ENCODE results near the gene GPR135.

GPR135 gene

DNA sequence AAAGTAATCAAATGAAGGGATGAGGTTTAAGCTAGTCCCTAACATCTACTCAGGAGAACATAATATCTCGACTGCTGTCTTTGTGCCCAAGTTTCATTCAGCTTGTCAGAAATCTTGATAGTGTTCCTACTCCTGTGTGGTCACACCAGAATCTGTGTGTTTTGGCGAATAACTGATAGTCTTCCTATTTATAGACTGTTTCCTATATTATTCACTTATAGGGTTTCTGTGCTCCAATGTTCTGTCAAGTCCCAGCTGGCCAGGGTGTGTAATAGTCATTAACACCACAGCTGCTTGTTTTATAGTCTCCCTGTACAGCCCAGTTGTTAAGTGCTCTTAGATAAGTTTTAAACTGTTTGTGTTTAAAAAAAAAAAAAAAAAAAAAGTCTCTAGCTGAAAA is 45.9 kb downstream of the GPR135 start:
- DNase-seq = no peak

DNA sequence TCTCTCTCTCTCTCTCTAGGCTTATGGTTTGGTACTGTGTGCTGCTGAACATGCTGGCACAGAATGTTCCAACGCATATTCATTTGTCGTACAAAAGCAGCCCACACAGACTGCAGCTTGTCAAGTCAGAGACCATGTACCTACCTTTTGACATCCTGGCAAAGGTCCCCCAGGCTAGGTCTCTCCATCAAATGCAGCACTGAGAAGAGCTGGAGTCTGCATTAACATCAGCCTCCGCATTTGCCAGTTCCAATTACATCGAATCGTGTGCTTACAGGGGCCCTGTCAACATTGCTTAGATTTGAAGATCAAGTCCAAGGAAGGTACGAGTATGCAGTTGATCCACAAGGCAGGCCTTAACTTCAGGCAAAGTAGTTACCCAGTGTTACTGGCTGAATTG is 47.9 kb downstream of the GPR135 start:
- DNase-seq = no peak

DNA sequence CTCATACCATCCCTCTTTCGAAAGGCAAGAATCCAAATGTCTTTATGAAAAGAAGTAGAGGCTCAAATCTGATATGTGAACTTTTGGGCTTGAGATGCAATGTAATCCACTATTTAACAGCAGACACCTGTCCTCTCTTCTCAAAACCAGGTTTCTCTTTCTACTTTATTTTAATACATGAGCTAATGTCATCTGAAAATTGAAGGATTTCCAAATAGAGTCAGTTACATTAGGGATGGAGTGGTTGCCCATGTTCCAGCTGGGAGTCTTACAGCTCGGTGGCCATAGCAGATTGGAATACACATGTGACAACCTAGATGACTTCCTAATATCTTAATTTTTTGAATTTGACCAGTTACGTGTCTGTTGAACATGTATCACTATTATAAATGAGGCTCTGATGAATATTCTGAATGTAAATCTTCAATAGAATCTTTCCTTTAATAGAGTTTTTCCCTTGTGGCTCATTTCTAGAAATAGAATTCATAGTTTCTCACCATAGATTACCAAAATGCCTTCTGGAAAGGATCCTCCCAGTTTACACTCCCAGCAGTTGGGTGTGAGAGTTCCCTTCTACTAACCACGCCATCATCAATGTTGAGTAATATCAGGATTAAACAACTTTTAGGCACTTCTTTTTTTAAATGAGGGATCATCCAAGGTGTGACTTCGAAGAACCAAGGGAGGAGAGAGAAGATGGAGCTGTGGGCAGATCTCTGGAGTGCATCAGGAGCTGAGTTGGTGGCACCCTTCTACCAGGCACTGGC is 49.2 kb downstream of the GPR135 start:
- no peak for DNase-seq
